Duodenal mucosa (tissue), 2 donors: Measurements from ENCODE around the gene WDFY4.

Experiments used
- H3K27ac ChIP-seq: one replicate; pipeline ENCODE4 v1.7.0; 2013; ENCODE audit warnings: low read depth, low read length
- H3K27me3 ChIP-seq, 2 donors: one replicate each; pipeline ENCODE4 v1.7.0; 2013; ENCODE audit warnings: low read length in 2 of 2, control low read depth in 1 of 2; ENCODE audit not compliant: insufficient read depth in 2 of 2, control insufficient read depth in 1 of 2
- H3K36me3 ChIP-seq, 2 donors: one replicate each; pipeline ENCODE4 v1.7.0; 2013; ENCODE audit warnings: low read length in 2 of 2, control low read depth in 1 of 2; ENCODE audit not compliant: insufficient read depth in 2 of 2, control insufficient read depth in 1 of 2
- H3K4me1 ChIP-seq, 2 donors: one replicate each; pipeline ENCODE4 v1.7.0; 2013; ENCODE audit warnings: low read length in 2 of 2, control low read depth in 1 of 2; ENCODE audit not compliant: insufficient read depth in 2 of 2, control insufficient read depth in 1 of 2
- H3K4me3 ChIP-seq, 2 donors: one replicate each; pipeline ENCODE4 v1.7.0; 2013; ENCODE audit warnings: low read length in 2 of 2, low read depth in 1 of 2
- H3K9ac ChIP-seq, 2 donors: one replicate each; pipeline ENCODE4 v1.7.0; 2013; ENCODE audit warnings: low read length in 2 of 2, low read depth in 1 of 2
- H3K9me3 ChIP-seq, 2 donors: one replicate each; pipeline ENCODE4 v1.7.0; 2013; ENCODE audit warnings: low read length in 2 of 2, control low read depth in 1 of 2; ENCODE audit not compliant: control insufficient read depth in 1 of 2

Gene WDFY4

GRCh38 chr10:48798481-48799254, 114.0 kb downstream of the WDFY4 start:
- Histone ChIP-seq H3K27ac (no peak overlapping the region), H3K9me3 (no peaks in the 10 kb centered on the region), H3K4me1 (peaks cover 3 to 4% of the 10 kb centered on the region in 2 donors), H3K36me3 (no peaks in the 10 kb centered on the region), H3K4me3 (no peak overlapping the region), H3K9ac (no peak overlapping the region), H3K27me3 (no peaks in the 10 kb centered on the region)

GRCh38 chr10:48799341-48800006, 114.8 kb downstream of the WDFY4 start:
- no peaks in the 10 kb centered on the region for H3K36me3 ChIP-seq
- no peak overlapping the region for H3K27ac ChIP-seq
- peaks cover 3 to 4% of the 10 kb centered on the region in 2 donors for H3K4me1 ChIP-seq
- no peaks in the 10 kb centered on the region for H3K27me3 ChIP-seq
- no peak overlapping the region for H3K9ac ChIP-seq
- H3K4me3 ChIP-seq, result no peak overlapping the region
- H3K9me3 ChIP-seq, result no peaks in the 10 kb centered on the region

- no peaks in the 10 kb centered on the region for H3K9me3 ChIP-seq
- H3K4me3 ChIP-seq, result no peak overlapping the region
- H3K9ac ChIP-seq, result no peak overlapping the region
- peaks cover 3 to 4% of the 10 kb centered on the region in 2 donors for H3K4me1 ChIP-seq
- no peaks in the 10 kb centered on the region for H3K36me3 ChIP-seq
- no peaks in the 10 kb centered on the region for H3K27me3 ChIP-seq
- no peak overlapping the region for H3K27ac ChIP-seq
Measured at GRCh38 chr10:48800007-48800675, 115.5 kb downstream of the WDFY4 start.

GRCh38 chr10:48801001-48801421, 116.3 kb downstream of the WDFY4 start:
- H3K27ac ChIP-seq, result no peak overlapping the region

GRCh38 chr10:48802611-48803071, 118.0 kb downstream of the WDFY4 start:
- H3K4me3 ChIP-seq, result no peak overlapping the region
- H3K27me3 ChIP-seq, result no peaks in the 10 kb centered on the region
- no peaks in the 10 kb centered on the region for H3K9me3 ChIP-seq
- H3K9ac ChIP-seq, result no peak overlapping the region
- H3K27ac ChIP-seq, result no peak overlapping the region
- H3K36me3 ChIP-seq, result no peaks in the 10 kb centered on the region
- peaks cover 3 to 4% of the 10 kb centered on the region in 2 donors for H3K4me1 ChIP-seq

More at GRCh38 chr10:48801001-48801421, 116.3 kb downstream of the WDFY4 start:
- Histone ChIP-seq H3K27me3 (no peaks in the 10 kb centered on the region), H3K4me1 (peaks cover 3 to 4% of the 10 kb centered on the region in 2 donors), H3K9ac (no peak overlapping the region), H3K9me3 (no peaks in the 10 kb centered on the region), H3K4me3 (no peak overlapping the region), H3K36me3 (no peaks in the 10 kb centered on the region)

- no peaks in the 10 kb centered on the region for H3K9me3 ChIP-seq
- no peaks in the 10 kb centered on the region for H3K36me3 ChIP-seq
- H3K9ac ChIP-seq, result no peak overlapping the region
- no peak overlapping the region for H3K27ac ChIP-seq
- no peaks in the 10 kb centered on the region for H3K27me3 ChIP-seq
- peaks cover under 1 to 3% of the 10 kb centered on the region in 2 donors for H3K4me1 ChIP-seq
- no peak overlapping the region for H3K4me3 ChIP-seq
Measured at GRCh38 chr10:48803801-48804584, 119.3 kb downstream of the WDFY4 start.

GRCh38 chr10:48804740-48805182, 120.1 kb downstream of the WDFY4 start:
- Histone ChIP-seq H3K36me3 (no peaks in the 10 kb centered on the region), H3K27ac (no peak overlapping the region), H3K4me3 (no peak overlapping the region), H3K4me1 (peaks cover 0 to 3% of the 10 kb centered on the region in 2 donors), H3K9ac (no peak overlapping the region), H3K9me3 (no peaks in the 10 kb centered on the region), H3K27me3 (no peaks in the 10 kb centered on the region)

- Histone ChIP-seq H3K9me3 (no peaks in the 10 kb centered on the region), H3K4me3 (no peak overlapping the region), H3K9ac (no peak overlapping the region), H3K27ac (no peak overlapping the region), H3K4me1 (peaks cover 0 to 3% of the 10 kb centered on the region in 2 donors), H3K27me3 (no peaks in the 10 kb centered on the region), H3K36me3 (no peaks in the 10 kb centered on the region)
Measured at GRCh38 chr10:48805411-48805810, 120.7 kb downstream of the WDFY4 start.

- H3K27me3 ChIP-seq, result no peaks in the 10 kb centered on the region
- no peak overlapping the region for H3K27ac ChIP-seq
- no peaks in the 10 kb centered on the region for H3K36me3 ChIP-seq
- no peak overlapping the region for H3K4me3 ChIP-seq
- H3K9ac ChIP-seq, result no peak overlapping the region
- H3K9me3 ChIP-seq, result no peaks in the 10 kb centered on the region
- H3K4me1 ChIP-seq, result peaks cover 0 to 3% of the 10 kb centered on the region in 2 donors
Measured at GRCh38 chr10:48805848-48806247, 121.2 kb downstream of the WDFY4 start.
